OCI-LY7 (cell line): ENCODE measurements around the gene CRMP1. TPM values are rescaled to one million over a fixed set of nuclear protein-coding genes. Genes with fewer than 3 reads are reported as not detected.

Experiments used
- BruUV-seq: library from RNA; stranded (reverse); fragments of 400-500 nt; replicated peaks from 2 replicates; lab custom pipeline; 2021; lab: Mats Ljungman, UMichigan
- CTCF ChIA-PET: fragments of 300-600 bp; sonication (Branson Sonifier 250); formaldehyde crosslinking; loops from one replicate; lab custom pipeline; 2022; ENCODE audit warnings: antibody characterized with exemption; ENCODE audit not compliant: unreplicated experiment; lab: Charles Lee
- POLR2A ChIA-PET: fragments of 300-600 bp; sonication (Branson Sonifier 250); formaldehyde crosslinking; loops from one replicate; lab custom pipeline; 2022; ENCODE audit warnings: antibody characterized with exemption; lab: Charles Lee
- DNase-seq: peaks from one replicate; pipeline ENCODE4 v3.0.0-alpha.2; 2015; ENCODE audit warnings: low spot score
- H2AFZ ChIP-seq: fragments of 200-600 bp; sonication (generic), shearing (Covaris generic); 2 replicates; pipeline ENCODE4 v1.6.1; 2014; ENCODE audit warnings: mild to moderate bottlenecking, antibody characterized with exemption, low read length, moderate library complexity
- H3K27ac ChIP-seq: fragments of 200-600 bp; sonication (generic); 2 replicates; pipeline ENCODE4 v1.5.1; 2014; ENCODE audit warnings: mixed run types, low read depth, mild to moderate bottlenecking, moderate library complexity, low read length, inconsistent platforms; ENCODE audit not compliant: poor library complexity, severe bottlenecking
- H3K36me3 ChIP-seq: fragments of 200-600 bp; sonication (generic); 2 replicates; pipeline ENCODE4 v1.6.1; 2014; ENCODE audit warnings: mild to moderate bottlenecking, antibody characterized with exemption, low read length, moderate library complexity, mixed read lengths; ENCODE audit not compliant: insufficient read depth
- H3K4me1 ChIP-seq: fragments of 200-600 bp; sonication (generic); 2 replicates; pipeline ENCODE4 v1.5.1; 2014; ENCODE audit warnings: mild to moderate bottlenecking, low read length; ENCODE audit not compliant: insufficient read depth, poor library complexity, severe bottlenecking
- H3K4me2 ChIP-seq: fragments of 200-600 bp; sonication (generic); 2 replicates; pipeline ENCODE4 v1.6.1; 2014; ENCODE audit warnings: mild to moderate bottlenecking, low read length
- H3K4me3 ChIP-seq: fragments of 200-600 bp; sonication (generic); 2 replicates; pipeline ENCODE4 v1.5.1; 2014; ENCODE audit warnings: mild to moderate bottlenecking, low read depth, low read length; ENCODE audit not compliant: poor library complexity, severe bottlenecking
- H3K79me2 ChIP-seq: fragments of 200-600 bp; sonication (generic); 2 replicates; pipeline ENCODE4 v1.6.1; 2016; ENCODE audit warnings: low read depth, mild to moderate bottlenecking, low read length, moderate library complexity, mixed read lengths; ENCODE audit not compliant: insufficient read depth
- H3K9me2 ChIP-seq: fragments of 200-600 bp; sonication (generic); 2 replicates; pipeline ENCODE4 v1.6.1; 2016; ENCODE audit warnings: mild to moderate bottlenecking, low read length, mixed read lengths; ENCODE audit not compliant: insufficient read depth
- H3K9me3 ChIP-seq: fragments of 200-600 bp; sonication (generic); 2 replicates; pipeline ENCODE4 v1.6.1; 2014; ENCODE audit warnings: mild to moderate bottlenecking, mixed run types, low read length, mixed read lengths
- H4K20me1 ChIP-seq: fragments of 200-600 bp; sonication (generic); 2 replicates; pipeline ENCODE4 v1.6.1; 2014; ENCODE audit warnings: mild to moderate bottlenecking, antibody characterized with exemption, low read length, moderate library complexity, mixed read lengths; ENCODE audit not compliant: insufficient read depth
- CTCF ChIP-seq: fragments of 200-600 bp; sonication (generic); conservative IDR thresholded peaks from 2 replicates; pipeline ENCODE4 v1.5.1; 2014; ENCODE audit warnings: mild to moderate bottlenecking, antibody characterized with exemption, low read length, moderate library complexity, mixed read lengths
- EZH2phosphoT487 ChIP-seq: fragments of 200-600 bp; sonication (generic); IDR thresholded peaks from 2 replicates; pipeline ENCODE4 v1.6.1; 2018; ENCODE audit warnings: low read depth, borderline replicate concordance, mild to moderate bottlenecking, mixed run types, antibody characterized with exemption, low read length, moderate library complexity, mixed read lengths
- intact Hi-C: fragments of 100-400 bp; cut with micrococcal nuclease; formaldehyde crosslinking; loops from one replicate; pipeline ENCODE4 v1.10.0; 2022; ENCODE audit not compliant: unreplicated experiment
- total RNA-seq, 2 experiments: library from RNA; depleted of rRNA in 1 of 2; stranded (reverse); fragments of >200 nt in 1 of 2; shearing (Covaris generic) in 1 of 2; gene quantifications; 2 replicates each; pipeline ENCODE4 v1.2.3, GENCODE V29; 2014 to 2022

Gene CRMP1
- total RNA-seq, 2 experiments from 2014 or later = not detected

GRCh38 chr4:5905714-5906113 is 12.8 kb upstream of the CRMP1 start:
- CTCF ChIA-PET = no interaction called here
- no peak for DNase-seq
- POLR2A ChIA-PET = no interaction called here

GRCh38 chr4:5900844-5901243 is 8.0 kb upstream of the CRMP1 start:
- ChIA-PET CTCF (no interaction called here), POLR2A (no interaction called here)
- no peak for TF ChIP-seq CTCF
- no peak for TF ChIP-seq EZH2phosphoT487
- Histone ChIP-seq H2AFZ (no peak overlapping the region), H3K9me3 (no peaks in the 10 kb centered on the region), H3K9me2 (no peaks in the 10 kb centered on the region), H3K4me3 (no peak overlapping the region), H3K4me2 (no peak overlapping the region), H3K36me3 (no peaks in the 10 kb centered on the region), H4K20me1 (no peaks in the 10 kb centered on the region), H3K79me2 (no peaks in the 10 kb centered on the region), H3K4me1 (no peaks in the 10 kb centered on the region), H3K27ac (no peak overlapping the region)
- DNase-seq = no peak
- no TSS peak for BruUV-seq
- intact Hi-C loops = no loop called here

More at GRCh38 chr4:5905714-5906113, 12.8 kb upstream of the CRMP1 start:
- Histone ChIP-seq H3K4me2 (no peak overlapping the region), H4K20me1 (no peaks in the 10 kb centered on the region), H3K9me2 (no peaks in the 10 kb centered on the region), H3K79me2 (no peaks in the 10 kb centered on the region), H3K4me1 (no peaks in the 10 kb centered on the region), H2AFZ (no peak overlapping the region), H3K9me3 (no peaks in the 10 kb centered on the region), H3K36me3 (no peaks in the 10 kb centered on the region), H3K27ac (no peak overlapping the region), H3K4me3 (no peak overlapping the region)
- intact Hi-C loops = no loop called here
- TF ChIP-seq EZH2phosphoT487 = no peak
- TF ChIP-seq CTCF = no peak
- no TSS peak for BruUV-seq

- no peaks in the 10 kb centered on the region for H4K20me1 ChIP-seq
- CTCF ChIA-PET = no interaction called here
- H3K4me3 ChIP-seq = no peak overlapping the region
- no peak overlapping the region for H3K27ac ChIP-seq
- H3K9me2 ChIP-seq = no peaks in the 10 kb centered on the region
- no peaks in the 10 kb centered on the region for H3K4me1 ChIP-seq
- H3K4me2 ChIP-seq = no peak overlapping the region
- BruUV-seq = no TSS peak
- no peaks in the 10 kb centered on the region for H3K9me3 ChIP-seq
- H3K79me2 ChIP-seq = no peaks in the 10 kb centered on the region
- POLR2A ChIA-PET = interaction anchor here (0.9 kb wide), 1 partner anchor 18 kb away, joined by 3 read pairs; no protein-coding TSS in a partner anchor
- intact Hi-C loops = no loop called here
- TF ChIP-seq EZH2phosphoT487 (no peak), CTCF (no peak)
- DNase-seq = no peak
- no peaks in the 10 kb centered on the region for H3K36me3 ChIP-seq
- no peak overlapping the region for H2AFZ ChIP-seq
Measured at GRCh38 chr4:5899881-5900280, 7.0 kb upstream of the CRMP1 start.
